Erythroblast (primary cell): ENCODE measurements around the gene DISP2.

Experiments
- GATA1 ChIP-seq: IDR thresholded peaks from 2 replicates; pipeline ENCODE4 v1.6.1; 2011; ENCODE audit warnings: low read depth, mild to moderate bottlenecking, control low read depth, low read length, moderate library complexity
- POLR2A ChIP-seq: IDR thresholded peaks from 2 replicates; pipeline ENCODE4 v1.6.1; 2011; ENCODE audit warnings: mild to moderate bottlenecking, low read length

- TF ChIP-seq POLR2A (no peak), GATA1 (no peak)
Observed at GRCh38 chr15:40354408-40355171, 3.4 kb upstream of the DISP2 start.
